HEK293 (cell line): ENCODE results near the gene ESPNL.

Experiments
- CTCF ChIA-PET: fragments of 350-600 bp; formaldehyde crosslinking; extraction: SDS; loops from one replicate; lab custom pipeline; 2021; ENCODE audit warnings: antibody characterized with exemption; lab: Yijun Ruan, JAX
- POLR2A ChIA-PET: fragments of 300-600 bp; formaldehyde crosslinking; extraction: SDS; loops from one replicate; lab custom pipeline; 2020; ENCODE audit warnings: antibody characterized with exemption, inconsistent platforms; lab: Yijun Ruan, JAX
- H3K27ac ChIP-seq: fragments of 200-500 bp; sonication (Bioruptor generic); 2 replicates; pipeline ENCODE4 v1.5.1; 2014; ENCODE audit warnings: low read depth, low read length, control low read depth, inconsistent platforms; ENCODE audit errors: extremely low read depth
- H3K36me3 ChIP-seq, 2 experiments: fragments of 200-500 bp in 1 of 2; sonication (Bioruptor generic) in 1 of 2; 1 replicate in 1 of 2; 2 replicates in 1 of 2; pipeline ENCODE4 v1.5.1; 2014 to 2017; ENCODE audit warnings: inconsistent platforms in 2 of 2, low read length in 2 of 2; ENCODE audit not compliant: control insufficient read depth in 2 of 2, insufficient read depth in 1 of 2
- H3K4me1 ChIP-seq: fragments of 200-500 bp; sonication (Bioruptor generic); 2 replicates; pipeline ENCODE4 v1.5.1; 2014; ENCODE audit warnings: mild to moderate bottlenecking, low read length, inconsistent platforms; ENCODE audit not compliant: control insufficient read depth, insufficient read depth
- H3K4me3 ChIP-seq: 2 replicates; pipeline ENCODE4 v1.5.1; 2011; ENCODE audit warnings: low read depth, mild to moderate bottlenecking, control low read depth, low read length, moderate library complexity
- H3K9me3 ChIP-seq: fragments of 200-500 bp; sonication (Bioruptor generic); 2 replicates; pipeline ENCODE4 v1.5.1; 2014; ENCODE audit warnings: low read depth, low read length, inconsistent platforms; ENCODE audit not compliant: control insufficient read depth, insufficient read depth
- GLI4 ChIP-seq: fragments of 450-650 bp; formaldehyde crosslinking; IDR thresholded peaks from 2 replicates; pipeline ENCODE4 v1.5.1; 2016; ENCODE audit warnings: missing biosample characterization, missing genetic modification characterization
- GLIS1 ChIP-seq: fragments of 450-650 bp; formaldehyde crosslinking; IDR thresholded peaks from 2 replicates; pipeline ENCODE4 v1.5.1; 2016; ENCODE audit warnings: missing biosample characterization, missing genetic modification characterization
- HOXD13 ChIP-seq: sonication (generic); formaldehyde crosslinking; IDR thresholded peaks from 2 replicates; pipeline ENCODE4 v1.8.0; 2022; ENCODE audit warnings: missing genetic modification reagents, borderline replicate concordance
- WT1 ChIP-seq: fragments of 450-650 bp; formaldehyde crosslinking; IDR thresholded peaks from 2 replicates; pipeline ENCODE4 v1.5.1; 2016; ENCODE audit warnings: missing biosample characterization, missing genetic modification characterization
- YY1 ChIP-seq: fragments of 450-650 bp; formaldehyde crosslinking; IDR thresholded peaks from 2 replicates; pipeline ENCODE4 v1.5.1; 2018; ENCODE audit warnings: missing biosample characterization, missing genetic modification characterization
- ZBTB7A ChIP-seq: fragments of 450-650 bp; formaldehyde crosslinking; IDR thresholded peaks from 2 replicates; pipeline ENCODE4 v1.5.1; 2016; ENCODE audit warnings: low read depth, missing biosample characterization, missing genetic modification characterization
- ZFHX2 ChIP-seq: fragments of 450-650 bp; formaldehyde crosslinking; conservative IDR thresholded peaks from 2 replicates; pipeline ENCODE4 v1.5.1; 2016; ENCODE audit warnings: missing biosample characterization, missing genetic modification characterization
- ZFP37 ChIP-seq: fragments of 450-650 bp; formaldehyde crosslinking; IDR thresholded peaks from 2 replicates; pipeline ENCODE4 v1.5.1; 2016; ENCODE audit warnings: missing biosample characterization, missing genetic modification characterization
- ZNF133 ChIP-seq: fragments of 450-650 bp; formaldehyde crosslinking; IDR thresholded peaks from 2 replicates; pipeline ENCODE4 v1.5.1; 2016; ENCODE audit warnings: missing biosample characterization, missing genetic modification characterization
- ZNF157 ChIP-seq: fragments of 450-650 bp; formaldehyde crosslinking; IDR thresholded peaks from 2 replicates; pipeline ENCODE4 v1.5.1; 2016; ENCODE audit warnings: missing biosample characterization, missing genetic modification characterization
- ZNF211 ChIP-seq: fragments of 450-650 bp; formaldehyde crosslinking; IDR thresholded peaks from 2 replicates; pipeline ENCODE4 v1.5.1; 2016; ENCODE audit warnings: low read depth, missing biosample characterization, missing genetic modification characterization
- ZNF23 ChIP-seq: fragments of 450-650 bp; formaldehyde crosslinking; IDR thresholded peaks from 2 replicates; pipeline ENCODE4 v1.5.1; 2016; ENCODE audit warnings: missing biosample characterization, missing genetic modification characterization, borderline replicate concordance
- ZNF248 ChIP-seq: fragments of 450-650 bp; formaldehyde crosslinking; IDR thresholded peaks from 2 replicates; pipeline ENCODE4 v1.5.1; 2017; ENCODE audit warnings: missing biosample characterization, missing genetic modification characterization
- ZNF335 ChIP-seq: fragments of 450-650 bp; formaldehyde crosslinking; conservative IDR thresholded peaks from 2 replicates; pipeline ENCODE4 v1.5.1; 2016; ENCODE audit warnings: missing biosample characterization, missing genetic modification characterization
- ZNF354C ChIP-seq: fragments of 450-650 bp; formaldehyde crosslinking; IDR thresholded peaks from 2 replicates; pipeline ENCODE4 v1.5.1; 2016; ENCODE audit warnings: missing biosample characterization, missing genetic modification characterization, low read depth, borderline replicate concordance
- ZNF433 ChIP-seq: fragments of 450-650 bp; formaldehyde crosslinking; IDR thresholded peaks from 2 replicates; pipeline ENCODE4 v1.5.1; 2016; ENCODE audit warnings: missing biosample characterization, missing genetic modification characterization, low read depth
- ZNF530 ChIP-seq: fragments of 450-650 bp; formaldehyde crosslinking; IDR thresholded peaks from 2 replicates; pipeline ENCODE4 v1.5.1; 2016; ENCODE audit warnings: low read depth, missing biosample characterization, missing genetic modification characterization
- TF ChIP-seq, protein P1 (sequence below): fragments of 450-650 bp; formaldehyde crosslinking; IDR thresholded peaks from 2 replicates; pipeline ENCODE4 v1.5.1; 2016; ENCODE audit warnings: missing biosample characterization, missing genetic modification characterization
- TF ChIP-seq, protein P2 (sequence below): fragments of 450-650 bp; formaldehyde crosslinking; IDR thresholded peaks from 2 replicates; pipeline ENCODE4 v1.5.1; 2016; ENCODE audit warnings: missing biosample characterization, missing genetic modification characterization
- TF ChIP-seq, protein P3 (sequence below): fragments of 450-650 bp; formaldehyde crosslinking; IDR thresholded peaks from 2 replicates; pipeline ENCODE4 v1.5.1; 2016; ENCODE audit warnings: missing biosample characterization, missing genetic modification characterization, borderline replicate concordance
- TF ChIP-seq, protein P4 (sequence below): fragments of 450-650 bp; formaldehyde crosslinking; IDR thresholded peaks from 2 replicates; pipeline ENCODE4 v1.5.1; 2016; ENCODE audit warnings: missing biosample characterization, missing genetic modification characterization

ESPNL gene

DNA sequence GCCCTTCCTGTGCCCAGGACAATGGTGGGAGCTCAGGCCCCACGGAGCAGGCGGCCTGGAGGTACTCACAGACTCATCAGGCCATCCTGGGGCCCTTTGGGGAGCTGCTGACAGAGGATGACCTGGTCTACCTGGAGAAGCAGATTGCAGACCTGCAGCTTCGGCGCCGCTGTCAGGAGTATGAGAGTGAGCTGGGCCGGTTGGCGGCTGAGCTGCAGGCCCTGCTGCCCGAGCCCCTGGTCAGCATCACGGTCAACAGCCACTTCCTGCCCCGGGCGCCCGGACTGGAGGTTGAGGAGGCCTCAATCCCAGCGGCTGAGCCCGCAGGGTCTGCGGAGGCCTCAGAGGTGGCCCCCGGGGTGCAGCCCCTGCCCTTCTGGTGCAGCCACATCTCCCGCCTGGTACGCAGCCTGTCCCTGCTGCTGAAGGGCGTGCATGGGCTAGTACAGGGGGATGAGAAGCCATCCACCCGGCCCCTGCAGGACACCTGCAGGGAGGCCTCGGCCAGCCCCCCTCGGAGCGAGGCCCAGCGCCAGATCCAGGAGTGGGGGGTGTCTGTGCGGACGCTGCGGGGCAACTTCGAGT lies 30.1 kb downstream of the ESPNL start (continued):
- TF ChIP-seq, protein P1, sequence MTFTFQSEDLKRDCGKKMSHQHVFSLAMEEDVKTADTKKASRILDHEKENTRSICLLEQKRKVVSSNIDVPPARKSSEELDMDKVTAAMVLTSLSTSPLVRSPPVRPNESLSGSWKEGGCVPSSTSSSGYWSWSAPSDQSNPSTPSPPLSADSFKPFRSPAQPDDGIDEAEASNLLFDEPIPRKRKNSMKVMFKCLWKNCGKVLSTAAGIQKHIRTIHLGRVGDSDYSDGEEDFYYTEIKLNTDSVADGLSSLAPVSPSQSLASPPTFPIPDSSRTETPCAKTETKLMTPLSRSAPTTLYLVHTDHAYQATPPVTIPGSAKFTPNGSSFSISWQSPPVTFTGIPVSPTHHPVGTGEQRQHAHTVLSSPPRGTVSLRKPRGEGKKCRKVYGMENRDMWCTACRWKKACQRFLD (tag by site-specific recombination), result no peak
- TF ChIP-seq ZNF133 (tag by site-specific recombination), result no peak

DNA sequence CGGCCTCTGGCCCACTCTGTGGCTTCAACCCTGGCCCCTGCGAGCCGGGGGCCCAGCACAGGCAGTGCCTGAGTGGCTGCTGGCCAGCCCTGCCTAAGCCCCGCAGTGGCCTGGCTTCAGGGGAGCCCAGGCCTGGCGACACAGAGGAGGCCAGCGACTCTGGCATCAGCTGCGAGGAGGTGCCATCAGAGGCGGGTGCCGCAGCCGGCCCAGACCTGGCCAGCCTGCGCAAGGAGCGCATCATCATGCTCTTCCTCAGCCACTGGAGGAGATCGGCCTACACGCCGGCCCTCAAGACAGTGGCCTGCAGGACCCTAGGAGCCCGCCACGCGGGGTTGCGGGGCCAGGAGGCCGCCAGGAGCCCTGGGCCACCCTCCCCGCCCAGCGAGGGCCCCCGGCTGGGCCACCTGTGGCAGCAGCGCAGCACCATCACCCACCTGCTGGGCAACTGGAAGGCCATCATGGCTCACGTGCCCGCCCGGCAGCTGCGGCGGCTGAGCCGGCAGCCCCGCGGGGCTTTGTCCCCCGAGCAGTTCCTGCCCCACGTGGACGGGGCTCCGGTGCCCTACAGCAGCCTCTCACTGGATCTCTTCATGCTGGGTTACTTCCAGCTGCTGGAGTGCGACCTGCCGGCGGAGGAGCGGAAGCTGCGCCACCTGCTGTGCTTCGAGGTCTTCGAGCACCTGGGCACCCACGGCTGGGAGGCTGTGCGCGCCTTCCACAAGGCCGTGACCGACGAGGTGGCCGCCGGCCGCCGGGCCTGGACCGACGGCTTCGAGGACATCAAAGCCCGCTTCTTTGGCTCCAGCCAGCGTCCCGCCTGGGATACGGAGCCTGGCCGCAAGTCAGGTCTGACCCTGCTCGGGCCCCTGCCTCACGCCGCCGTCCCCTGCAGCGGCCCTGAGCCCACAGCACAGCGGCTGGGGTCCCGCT lies 30.8 kb downstream of the ESPNL start:
- Histone ChIP-seq H3K4me3 (no peak overlapping the region), H3K9me3 (no peaks in the 10 kb centered on the region), H3K27ac (no peak overlapping the region), H3K4me1 (no peaks in the 10 kb centered on the region), H3K36me3 (no peaks in the 10 kb centered on the region)
- CTCF ChIA-PET, result no interaction called here
- POLR2A ChIA-PET, result no interaction called here
- TF ChIP-seq ZNF530 (tag by site-specific recombination) (no peak), YY1 (no peak), WT1 (no peak), ZNF157 (tag by site-specific recombination) (no peak), HOXD13 (CRISPR knock-in tag) (no peak), ZNF248 (tag by site-specific recombination) (no peak), ZNF23 (tag by site-specific recombination) (no peak), ZNF211 (tag by site-specific recombination) (no peak), ZNF354C (tag by site-specific recombination) (no peak), ZNF433 (tag by site-specific recombination) (no peak)
- TF ChIP-seq, protein P2, sequence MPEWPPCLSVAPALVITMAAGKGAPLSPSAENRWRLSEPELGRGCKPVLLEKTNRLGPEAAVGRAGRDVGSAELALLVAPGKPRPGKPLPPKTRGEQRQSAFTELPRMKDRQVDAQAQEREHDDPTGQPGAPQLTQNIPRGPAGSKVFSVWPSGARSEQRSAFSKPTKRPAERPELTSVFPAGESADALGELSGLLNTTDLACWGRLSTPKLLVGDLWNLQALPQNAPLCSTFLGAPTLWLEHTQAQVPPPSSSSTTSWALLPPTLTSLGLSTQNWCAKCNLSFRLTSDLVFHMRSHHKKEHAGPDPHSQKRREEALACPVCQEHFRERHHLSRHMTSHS (tag by site-specific recombination), result no peak

DNA sequence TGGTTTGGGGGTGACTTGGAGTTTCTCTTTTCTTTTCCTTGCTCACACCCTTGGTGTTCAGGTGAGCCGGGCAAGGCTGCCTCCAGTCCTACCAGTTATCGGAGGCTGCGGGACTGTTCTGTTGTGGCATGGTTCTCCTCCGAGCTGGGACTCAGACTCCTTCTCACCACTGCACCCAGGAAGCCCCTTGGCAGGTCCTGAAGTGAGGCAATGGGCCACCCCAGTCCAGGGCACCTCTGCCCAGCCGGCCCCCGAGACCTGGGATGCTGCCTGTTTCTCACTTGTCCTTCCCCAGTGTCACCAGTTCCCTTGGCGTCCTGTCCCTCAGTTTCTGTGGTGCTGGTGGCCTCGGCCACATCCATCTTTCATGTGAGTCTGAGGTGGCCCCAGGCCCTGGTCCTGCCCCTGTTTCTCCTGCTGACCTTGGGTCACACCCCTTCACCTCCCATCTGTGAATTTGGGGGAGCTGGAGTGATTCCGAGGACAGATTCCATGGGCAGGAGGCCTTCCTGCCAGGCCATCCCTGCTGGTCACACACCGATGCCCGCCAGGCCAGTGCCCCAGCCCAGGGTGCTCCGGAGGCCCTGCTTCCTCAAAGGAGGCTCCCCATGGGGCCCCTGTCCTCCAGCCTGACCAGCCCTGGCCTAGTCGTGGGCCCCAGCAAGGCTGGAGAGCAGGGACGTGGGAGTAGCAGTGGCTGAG lies 31.8 kb downstream of the ESPNL start:
- ChIA-PET POLR2A (no interaction called here), CTCF (no interaction called here)
- no peak overlapping the region for H3K27ac ChIP-seq
- H3K36me3 ChIP-seq, result no peaks in the 10 kb centered on the region
- no peaks in the 10 kb centered on the region for H3K9me3 ChIP-seq
- no peak overlapping the region for H3K4me3 ChIP-seq
- no peaks in the 10 kb centered on the region for H3K4me1 ChIP-seq
- TF ChIP-seq ZFP37 (tag by site-specific recombination) (no peak), ZBTB7A (tag by site-specific recombination) (no peak), GLIS1 (tag by site-specific recombination) (no peak), ZNF335 (tag by site-specific recombination) (no peak), ZNF433 (tag by site-specific recombination) (no peak), GLI4 (tag by site-specific recombination) (no peak), ZFHX2 (tag by site-specific recombination) (no peak), ZNF157 (tag by site-specific recombination) (no peak)
- TF ChIP-seq, protein P3, sequence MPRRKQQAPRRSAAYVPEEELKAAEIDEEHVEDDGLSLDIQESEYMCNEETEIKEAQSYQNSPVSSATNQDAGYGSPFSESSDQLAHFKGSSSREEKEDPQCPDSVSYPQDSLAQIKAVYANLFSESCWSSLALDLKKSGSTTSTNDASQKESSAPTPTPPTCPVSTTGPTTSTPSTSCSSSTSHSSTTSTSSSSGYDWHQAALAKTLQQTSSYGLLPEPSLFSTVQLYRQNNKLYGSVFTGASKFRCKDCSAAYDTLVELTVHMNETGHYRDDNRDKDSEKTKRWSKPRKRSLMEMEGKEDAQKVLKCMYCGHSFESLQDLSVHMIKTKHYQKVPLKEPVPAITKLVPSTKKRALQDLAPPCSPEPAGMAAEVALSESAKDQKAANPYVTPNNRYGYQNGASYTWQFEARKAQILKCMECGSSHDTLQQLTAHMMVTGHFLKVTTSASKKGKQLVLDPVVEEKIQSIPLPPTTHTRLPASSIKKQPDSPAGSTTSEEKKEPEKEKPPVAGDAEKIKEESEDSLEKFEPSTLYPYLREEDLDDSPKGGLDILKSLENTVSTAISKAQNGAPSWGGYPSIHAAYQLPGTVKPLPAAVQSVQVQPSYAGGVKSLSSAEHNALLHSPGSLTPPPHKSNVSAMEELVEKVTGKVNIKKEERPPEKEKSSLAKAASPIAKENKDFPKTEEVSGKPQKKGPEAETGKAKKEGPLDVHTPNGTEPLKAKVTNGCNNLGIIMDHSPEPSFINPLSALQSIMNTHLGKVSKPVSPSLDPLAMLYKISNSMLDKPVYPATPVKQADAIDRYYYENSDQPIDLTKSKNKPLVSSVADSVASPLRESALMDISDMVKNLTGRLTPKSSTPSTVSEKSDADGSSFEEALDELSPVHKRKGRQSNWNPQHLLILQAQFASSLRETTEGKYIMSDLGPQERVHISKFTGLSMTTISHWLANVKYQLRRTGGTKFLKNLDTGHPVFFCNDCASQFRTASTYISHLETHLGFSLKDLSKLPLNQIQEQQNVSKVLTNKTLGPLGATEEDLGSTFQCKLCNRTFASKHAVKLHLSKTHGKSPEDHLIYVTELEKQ (tag by site-specific recombination), result no peak
- TF ChIP-seq, protein P4, sequence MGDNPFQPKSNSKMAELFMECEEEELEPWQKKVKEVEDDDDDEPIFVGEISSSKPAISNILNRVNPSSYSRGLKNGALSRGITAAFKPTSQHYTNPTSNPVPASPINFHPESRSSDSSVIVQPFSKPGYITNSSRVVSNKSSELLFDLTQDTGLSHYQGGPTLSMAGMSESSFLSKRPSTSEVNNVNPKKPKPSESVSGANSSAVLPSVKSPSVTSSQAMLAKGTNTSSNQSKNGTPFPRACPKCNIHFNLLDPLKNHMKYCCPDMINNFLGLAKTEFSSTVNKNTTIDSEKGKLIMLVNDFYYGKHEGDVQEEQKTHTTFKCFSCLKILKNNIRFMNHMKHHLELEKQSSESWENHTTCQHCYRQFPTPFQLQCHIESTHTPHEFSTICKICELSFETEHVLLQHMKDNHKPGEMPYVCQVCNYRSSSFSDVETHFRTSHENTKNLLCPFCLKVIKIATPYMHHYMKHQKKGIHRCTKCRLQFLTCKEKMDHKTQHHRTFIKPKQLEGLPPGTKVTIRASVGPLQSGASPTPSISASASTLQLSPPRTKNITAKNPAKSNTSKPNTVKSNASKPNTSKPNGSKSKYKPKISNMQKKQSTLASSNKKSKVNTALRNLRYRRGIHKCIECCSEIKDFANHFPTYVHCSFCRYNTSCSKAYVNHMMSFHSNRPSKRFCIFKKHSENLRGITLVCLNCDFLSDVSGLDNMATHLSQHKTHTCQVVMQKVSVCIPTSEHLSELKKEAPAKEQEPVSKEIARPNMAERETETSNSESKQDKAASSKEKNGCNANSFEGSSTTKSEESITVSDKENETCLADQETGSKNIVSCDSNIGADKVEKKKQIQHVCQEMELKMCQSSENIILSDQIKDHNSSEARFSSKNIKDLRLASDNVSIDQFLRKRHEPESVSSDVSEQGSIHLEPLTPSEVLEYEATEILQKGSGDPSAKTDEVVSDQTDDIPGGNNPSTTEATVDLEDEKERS (tag by site-specific recombination), result no peak
- TF ChIP-seq, protein P2 (tag by site-specific recombination), result no peak
